SKM-1 treated with dmso at 0.1 percent for 144 hours (cell line): Measurements from ENCODE around the gene E2F7.
"Not testable (repeated sequence)": the region's sequence is repeated elsewhere in the genome, so short reads cannot be mapped to it uniquely, and the experiment has no call there.

Source experiments
- DNase-seq: peaks from one replicate; lab custom pipeline; 2025; ENCODE audit not compliant: unreplicated experiment; lab: John Stamatoyannopoulos, UW

Gene E2F7, protein sequence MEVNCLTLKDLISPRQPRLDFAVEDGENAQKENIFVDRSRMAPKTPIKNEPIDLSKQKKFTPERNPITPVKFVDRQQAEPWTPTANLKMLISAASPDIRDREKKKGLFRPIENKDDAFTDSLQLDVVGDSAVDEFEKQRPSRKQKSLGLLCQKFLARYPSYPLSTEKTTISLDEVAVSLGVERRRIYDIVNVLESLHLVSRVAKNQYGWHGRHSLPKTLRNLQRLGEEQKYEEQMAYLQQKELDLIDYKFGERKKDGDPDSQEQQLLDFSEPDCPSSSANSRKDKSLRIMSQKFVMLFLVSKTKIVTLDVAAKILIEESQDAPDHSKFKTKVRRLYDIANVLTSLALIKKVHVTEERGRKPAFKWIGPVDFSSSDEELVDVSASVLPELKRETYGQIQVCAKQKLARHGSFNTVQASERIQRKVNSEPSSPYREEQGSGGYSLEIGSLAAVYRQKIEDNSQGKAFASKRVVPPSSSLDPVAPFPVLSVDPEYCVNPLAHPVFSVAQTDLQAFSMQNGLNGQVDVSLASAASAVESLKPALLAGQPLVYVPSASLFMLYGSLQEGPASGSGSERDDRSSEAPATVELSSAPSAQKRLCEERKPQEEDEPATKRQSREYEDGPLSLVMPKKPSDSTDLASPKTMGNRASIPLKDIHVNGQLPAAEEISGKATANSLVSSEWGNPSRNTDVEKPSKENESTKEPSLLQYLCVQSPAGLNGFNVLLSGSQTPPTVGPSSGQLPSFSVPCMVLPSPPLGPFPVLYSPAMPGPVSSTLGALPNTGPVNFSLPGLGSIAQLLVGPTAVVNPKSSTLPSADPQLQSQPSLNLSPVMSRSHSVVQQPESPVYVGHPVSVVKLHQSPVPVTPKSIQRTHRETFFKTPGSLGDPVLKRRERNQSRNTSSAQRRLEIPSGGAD

GRCh38 chr12:77065361-77066204, at the start of gene E2F7:
TSS of gene E2F7 (minus strand) at chr12:77065569. CDS start at chr12:77064635, 934 bp downstream.
- DNase-seq: peak; percentile 59

- no peak for DNase-seq
Observed at GRCh38 chr12:77113971-77114370, 48.6 kb upstream of the E2F7 start.

DNA sequence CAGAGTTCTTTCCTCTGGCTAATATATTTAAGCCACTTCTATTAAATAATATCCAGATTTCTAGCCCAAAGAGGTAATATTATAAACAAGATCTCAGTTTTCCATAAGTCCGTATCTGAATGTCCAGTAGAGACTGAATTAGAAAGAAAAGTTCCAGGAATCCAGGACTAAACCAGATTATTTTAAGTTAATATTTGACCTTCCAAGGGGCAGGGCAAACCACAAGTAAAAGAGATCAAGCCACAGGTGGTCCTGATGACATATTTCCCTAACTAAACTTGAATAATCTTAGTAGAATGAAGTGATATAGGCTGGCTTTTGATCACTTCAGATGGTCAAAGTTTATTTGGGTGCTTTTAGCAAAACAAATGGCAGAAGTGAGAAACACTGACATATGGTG, 43.3 kb upstream of the E2F7 start:
- no peak for DNase-seq

DNA sequence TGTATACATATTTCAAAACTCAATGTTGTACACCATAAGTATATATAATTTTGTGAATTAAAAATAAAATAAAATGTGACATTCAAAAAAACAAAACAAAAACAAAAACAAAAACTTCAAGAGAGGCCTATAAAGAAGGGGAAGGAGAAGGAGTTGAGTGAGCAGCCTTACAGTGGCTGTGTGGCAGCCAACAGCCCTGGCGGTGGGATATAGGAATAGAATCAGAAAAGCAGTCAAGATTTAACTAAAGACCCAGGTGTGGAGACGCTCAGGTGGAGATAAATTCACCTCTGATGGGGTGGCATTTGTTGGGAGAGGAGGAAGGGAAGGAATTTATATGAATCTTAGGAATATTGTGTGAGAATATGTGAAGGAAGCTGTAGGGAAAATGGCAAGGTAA, 41.8 kb upstream of the E2F7 start:
- DNase-seq: no peak

- no peak for DNase-seq
Observed at GRCh38 chr12:77104792-77105191, 39.4 kb upstream of the E2F7 start.

DNA sequence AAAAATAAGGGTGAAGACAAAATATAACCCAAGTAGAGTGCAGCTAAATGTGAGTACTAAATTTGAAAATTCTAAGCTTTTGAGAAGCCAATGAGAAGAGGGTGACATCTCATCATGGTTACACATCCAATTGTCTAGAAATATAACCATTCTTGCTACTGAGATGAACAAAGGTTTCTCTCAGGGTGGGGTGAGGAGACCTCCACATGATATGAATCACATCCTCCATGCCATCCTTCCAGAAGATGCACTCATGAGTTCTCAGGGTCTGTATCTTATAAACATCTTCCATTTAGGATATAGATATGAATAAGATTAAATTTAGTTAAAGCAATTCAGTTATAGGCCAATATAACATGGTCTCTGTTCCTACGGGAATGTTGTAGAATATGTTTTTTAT, 38.9 kb upstream of the E2F7 start:
- no peak for DNase-seq

DNA sequence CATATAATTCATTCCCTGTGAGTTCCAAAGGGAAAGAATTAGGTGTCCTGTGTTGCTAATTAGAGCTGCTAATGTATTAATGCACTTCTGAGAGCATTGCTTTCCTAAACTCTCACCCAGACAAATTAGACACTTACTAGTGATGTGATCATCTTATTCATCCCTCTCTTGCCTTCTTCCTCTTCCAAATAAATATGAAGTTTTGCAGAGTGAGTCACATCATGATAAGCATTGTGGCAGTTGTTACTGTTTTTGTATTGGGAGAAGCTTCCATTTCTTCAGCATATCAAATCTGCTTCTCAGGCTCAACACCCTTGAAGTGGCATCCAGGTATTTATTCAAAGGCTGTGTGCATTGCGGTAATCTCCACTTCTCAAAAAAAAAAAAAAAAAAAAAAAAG, 37.3 kb upstream of the E2F7 start:
- DNase-seq: no peak

DNA sequence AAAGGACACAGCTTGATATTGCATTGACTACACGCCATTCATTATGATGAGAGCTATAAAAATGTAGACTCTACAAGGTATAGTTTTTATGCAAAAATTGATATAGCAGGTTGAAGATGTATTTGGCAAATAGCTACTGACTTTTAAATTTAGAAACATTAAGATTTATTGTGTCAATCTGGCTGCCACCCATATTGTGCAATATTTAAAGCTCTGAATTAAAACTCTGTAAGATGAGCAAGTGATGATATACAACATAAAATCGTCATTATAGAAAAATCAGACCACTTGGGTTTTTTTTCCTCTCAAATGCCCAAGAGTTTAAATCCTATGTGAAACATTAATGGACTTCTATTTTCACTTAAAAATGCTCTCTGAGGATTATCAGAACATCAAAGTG, 36.8 kb upstream of the E2F7 start:
- no peak for DNase-seq

GRCh38 chr12:77099799-77100198, 34.4 kb upstream of the E2F7 start:
- no peak for DNase-seq

DNA sequence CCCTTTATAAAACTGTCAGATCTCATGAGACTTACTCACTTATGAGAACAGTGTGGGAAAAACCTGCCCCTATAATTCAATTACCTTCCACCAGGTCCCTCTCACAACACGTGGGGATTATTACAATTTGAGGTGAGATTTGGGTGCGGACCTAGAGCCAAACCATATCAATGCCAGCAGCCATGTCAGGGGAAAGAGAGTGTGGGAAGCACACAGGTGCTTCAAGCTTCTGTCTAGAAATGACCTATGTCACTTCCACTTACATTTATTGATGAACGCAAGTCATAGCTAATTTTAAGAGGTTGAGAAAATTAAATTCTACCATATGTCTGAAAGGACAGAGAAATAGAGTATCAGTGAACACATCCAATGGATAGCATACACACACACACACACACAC, 32.5 kb upstream of the E2F7 start:
- no peak for DNase-seq

DNA sequence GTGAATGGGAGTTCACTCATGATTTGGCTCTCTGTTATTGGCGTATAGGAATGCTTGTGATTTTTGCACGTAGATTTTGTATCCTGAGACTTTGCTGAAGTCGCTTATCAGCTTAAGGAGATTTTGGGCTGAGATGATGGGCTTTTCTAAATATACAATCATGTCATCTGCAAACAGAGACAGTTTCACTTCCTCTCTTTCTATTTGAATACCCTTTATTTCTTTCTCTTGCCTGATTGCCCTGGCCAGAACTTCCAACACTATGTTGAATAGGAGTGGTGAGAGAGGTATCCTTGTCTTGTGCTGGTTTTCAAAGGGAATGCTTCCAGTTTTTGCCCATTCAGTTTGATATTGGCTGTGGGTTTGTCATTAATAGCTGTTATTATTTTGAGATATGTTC, 26.9 kb upstream of the E2F7 start:
- not testable (repeated sequence) for DNase-seq

- no peak for DNase-seq
Observed at GRCh38 chr12:77089686-77090220, 24.4 kb upstream of the E2F7 start.

GRCh38 chr12:77087427-77087826, 22.1 kb upstream of the E2F7 start:
- no peak for DNase-seq

DNA sequence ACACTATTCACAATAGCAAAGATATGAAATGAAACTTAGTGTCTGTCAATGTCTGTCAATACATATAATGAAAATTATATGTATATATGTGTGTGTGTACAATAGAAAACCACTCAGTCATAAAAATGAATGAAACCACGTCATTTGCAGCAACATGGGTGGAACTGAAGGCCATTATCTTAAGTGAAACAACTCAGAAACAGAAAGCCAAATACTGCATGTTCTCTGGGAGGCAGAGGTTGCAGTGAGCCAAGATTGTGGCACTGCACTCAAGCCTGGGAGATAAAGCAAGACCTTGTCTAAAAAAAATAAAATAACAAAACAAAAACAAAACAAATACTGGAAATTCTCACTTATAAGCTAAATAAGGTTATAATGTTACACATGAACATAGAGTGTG, 16.7 kb upstream of the E2F7 start:
- no peak for DNase-seq

DNA sequence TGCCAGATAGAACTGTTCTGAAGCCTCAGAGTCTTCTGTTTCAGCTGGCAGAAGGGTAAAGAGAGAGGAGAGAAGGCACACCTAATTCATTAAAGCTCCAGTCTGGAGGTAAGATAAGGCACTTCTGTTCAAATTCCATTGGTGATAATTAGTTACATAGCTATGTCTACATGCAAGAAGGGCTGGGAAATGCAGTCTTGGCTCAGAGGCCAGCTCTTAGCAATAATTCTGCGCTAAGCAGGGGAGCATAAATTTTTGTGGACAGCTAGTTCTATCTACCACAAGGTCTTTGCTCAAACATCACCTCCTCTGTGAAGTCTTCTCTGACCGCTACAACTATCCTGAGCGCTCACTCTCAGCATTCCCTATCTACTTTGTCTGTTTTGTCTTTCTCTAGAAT, 14.3 kb upstream of the E2F7 start:
- no peak for DNase-seq

- no peak for DNase-seq
Observed at GRCh38 chr12:77078231-77078630, 12.9 kb upstream of the E2F7 start.

DNA sequence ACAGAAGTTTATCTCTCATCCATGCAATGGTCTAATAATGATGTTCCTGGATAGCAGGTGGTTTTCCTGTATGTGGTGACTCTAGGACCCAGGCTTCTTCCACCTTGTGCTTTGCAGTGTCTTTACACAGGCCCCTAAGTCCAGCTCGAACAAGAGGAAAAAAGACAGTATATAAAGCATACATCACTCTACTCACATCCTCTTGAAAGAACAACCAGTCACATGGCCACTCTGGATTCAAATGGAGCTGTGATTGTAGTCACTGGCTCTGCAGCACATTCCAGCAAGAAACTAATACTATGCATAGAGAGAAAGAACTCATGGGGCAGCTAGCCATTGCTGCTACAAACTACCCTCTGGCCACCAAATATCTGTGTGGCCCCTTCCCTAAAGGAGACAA, 11.5 kb upstream of the E2F7 start:
- no peak for DNase-seq

- DNase-seq: not testable (repeated sequence)
Observed at GRCh38 chr12:77073894-77074293, 8.5 kb upstream of the E2F7 start.

DNA sequence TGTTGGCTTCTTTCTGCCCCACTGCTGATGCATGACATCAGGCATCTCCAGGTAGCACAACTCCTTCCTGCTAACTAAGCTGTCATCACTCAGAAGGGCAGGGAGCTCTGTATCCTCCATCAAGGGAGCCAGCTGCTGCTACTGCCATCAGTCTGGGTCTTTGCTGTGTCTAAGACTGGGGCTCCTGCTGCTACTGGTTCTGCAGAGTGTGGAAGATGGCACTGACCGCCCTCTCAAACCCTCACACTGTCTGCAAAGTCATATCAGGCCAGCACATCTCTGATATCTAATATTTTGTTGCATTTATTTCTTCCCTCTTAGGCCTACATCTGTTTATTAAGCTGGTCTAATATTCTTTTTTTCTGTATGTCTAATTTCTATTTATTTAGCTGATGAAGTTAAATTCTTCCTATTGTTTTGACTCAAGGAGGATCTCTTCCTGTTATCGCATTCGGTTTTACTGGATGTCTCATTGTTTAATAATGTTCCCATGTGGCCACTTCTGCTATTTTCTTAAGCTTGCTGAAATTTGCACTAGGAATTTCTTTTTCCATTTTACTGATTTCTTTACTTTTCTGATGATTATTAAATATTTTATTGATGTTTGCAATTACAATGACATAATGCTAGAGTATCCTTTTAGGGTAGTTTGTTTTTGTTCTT, 7.6 kb upstream of the E2F7 start:
- DNase-seq: no peak

DNA sequence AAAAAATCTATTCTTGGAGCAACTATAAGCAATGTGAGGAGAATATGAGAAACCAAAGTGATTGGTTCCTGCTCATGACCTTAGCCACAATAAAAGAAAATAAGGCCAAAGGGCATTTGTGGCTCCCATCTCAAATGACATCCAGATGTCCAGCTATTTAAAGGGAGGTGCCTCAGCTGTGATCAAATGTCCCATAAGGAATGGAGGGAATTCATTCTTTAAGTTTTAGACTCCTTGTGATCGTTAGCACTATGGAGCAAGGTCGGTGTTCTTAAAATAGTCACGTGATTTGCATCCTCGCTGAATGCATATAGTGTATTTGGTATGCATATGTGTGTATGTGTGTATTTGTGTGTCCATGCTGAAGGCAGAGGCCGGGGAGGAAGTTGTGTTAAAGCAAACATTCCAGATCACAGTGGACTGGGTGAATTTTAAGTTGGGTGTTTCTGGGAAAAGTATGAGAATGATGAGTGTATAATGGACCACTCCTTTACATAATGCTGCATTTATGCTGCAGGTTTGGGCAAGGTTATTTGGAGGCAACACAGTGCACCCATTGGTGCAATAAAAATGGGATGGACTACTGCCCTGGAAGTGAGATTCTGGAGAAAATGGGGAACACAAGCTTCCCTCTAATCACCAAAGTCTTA, 5.6 kb upstream of the E2F7 start:
- DNase-seq: no peak
